IPS DF 6.9 (cell line): ENCODE data around the gene LGSN.
"Not testable (repeated sequence)": the region's sequence is repeated elsewhere in the genome, so short reads cannot be mapped to it uniquely, and the experiment has no call there.

Experiments
- DNase-seq: peaks from one replicate; pipeline ENCODE4 v3.0.0-alpha.2; 2013; ENCODE audit warnings: low read depth, low spot score
- H3K27ac ChIP-seq: one replicate; pipeline ENCODE4 v1.5.1; 2013; ENCODE audit warnings: low read length, control low read depth
- H3K27me3 ChIP-seq: 2 replicates; pipeline ENCODE4 v1.6.1; 2013; ENCODE audit warnings: mild to moderate bottlenecking, low read length; ENCODE audit not compliant: control insufficient read depth, insufficient read depth
- H3K36me3 ChIP-seq: 2 replicates; pipeline ENCODE4 v1.6.1; 2013; ENCODE audit warnings: low read length; ENCODE audit not compliant: control insufficient read depth, insufficient read depth
- H3K4me1 ChIP-seq: 2 replicates; pipeline ENCODE4 v1.6.1; 2013; ENCODE audit warnings: low read length; ENCODE audit not compliant: control insufficient read depth, insufficient read depth
- H3K4me3 ChIP-seq: 2 replicates; pipeline ENCODE4 v1.5.1; 2013; ENCODE audit warnings: mild to moderate bottlenecking, low read length
- H3K9me3 ChIP-seq: 2 replicates; pipeline ENCODE4 v1.6.1; 2013; ENCODE audit warnings: low read length, inconsistent platforms; ENCODE audit not compliant: control insufficient read depth, insufficient read depth
- WGBS: extraction: QIAGEN DNeasy Blood & Tissue Kit; methylation state at CpG from one replicate; pipeline ENCODE4 v1.1.7; 2013; ENCODE audit warnings: mixed read lengths, missing lambda C conversion rate; ENCODE audit not compliant: insufficient read length, insufficient coverage; 5-methylcytosine and 5-hydroxymethylcytosine counted together

Gene LGSN

DNA sequence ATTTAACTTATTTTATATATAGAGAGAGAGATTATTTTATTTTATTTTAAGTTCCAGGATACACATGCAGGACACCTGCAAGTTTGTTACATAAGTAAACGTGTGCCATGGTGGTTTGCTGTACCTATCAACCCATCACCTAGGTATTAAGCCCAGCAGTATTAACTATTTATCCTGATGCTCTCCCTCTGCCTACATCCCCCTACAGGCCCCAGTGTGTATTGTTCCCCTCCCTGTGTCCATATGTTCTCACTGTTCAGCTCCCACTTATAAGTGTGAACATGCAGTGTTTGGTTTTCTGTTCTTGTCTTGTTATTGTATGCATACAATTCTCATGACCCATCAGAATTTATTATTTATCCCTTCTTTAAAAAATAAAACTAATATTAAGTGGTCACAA, 73.9 kb downstream of the LGSN start:
- H3K4me3 ChIP-seq, result no peak overlapping the region
- DNase-seq, result no peak
- no CpG with 5 or more reads among the region's 1 CpG for WGBS

GRCh38 chr6:63245420-63245819, 74.4 kb downstream of the LGSN start:
- Histone ChIP-seq H3K4me3 (no peak overlapping the region), H3K36me3 (no peaks in the 10 kb centered on the region), H3K27ac (no peak overlapping the region), H3K9me3 (no peaks in the 10 kb centered on the region), H3K4me1 (no peaks in the 10 kb centered on the region), H3K27me3 (no peaks in the 10 kb centered on the region)
- no CpG with 5 or more reads among the region's 2 CpGs for WGBS
- no peak for DNase-seq

More for the DNA sequence above, 73.9 kb downstream of the LGSN start:
- Histone ChIP-seq H3K27me3 (no peaks in the 10 kb centered on the region), H3K27ac (no peak overlapping the region), H3K4me1 (no peaks in the 10 kb centered on the region), H3K9me3 (no peaks in the 10 kb centered on the region), H3K36me3 (no peaks in the 10 kb centered on the region)

DNA sequence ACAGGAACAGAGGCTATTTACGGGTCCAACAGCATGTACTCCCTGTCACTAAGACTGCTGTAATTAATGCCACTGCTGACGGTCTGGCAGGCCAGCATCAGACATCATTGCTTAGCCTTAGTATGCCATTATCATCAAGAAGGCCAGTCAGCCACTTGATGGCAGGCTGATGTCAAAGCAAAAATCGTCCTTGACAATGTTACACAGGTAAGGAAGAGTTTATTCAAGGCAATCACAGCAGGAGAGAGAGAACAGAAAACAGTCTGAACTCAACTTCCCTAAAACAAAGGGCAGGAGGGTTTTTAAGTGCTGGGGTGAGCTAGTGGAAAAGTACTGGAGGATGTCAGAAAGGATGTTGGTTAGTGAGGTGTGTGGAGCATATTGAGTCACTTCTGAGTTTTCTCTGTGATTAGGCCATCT, 83.4 kb downstream of the LGSN start:
- no peak overlapping the region for H3K27ac ChIP-seq
- no peaks in the 10 kb centered on the region for H3K36me3 ChIP-seq
- DNase-seq, result peak; percentile 25
- WGBS, result no CpG with 5 or more reads among the region's 3 CpGs
- H3K4me3 ChIP-seq, result no peak overlapping the region
- peaks cover 2% of the 10 kb centered on the region; the same call in 1 of the 2 replicates for H3K4me1 ChIP-seq
- H3K27me3 ChIP-seq, result peaks cover 3% of the 10 kb centered on the region; the same call in 1 of the 2 replicates
- no peaks in the 10 kb centered on the region for H3K9me3 ChIP-seq

- DNase-seq, H3K9me3 ChIP-seq, H3K4me3 ChIP-seq, H3K27me3 ChIP-seq, H3K27ac ChIP-seq, H3K36me3 ChIP-seq, H3K4me1 ChIP-seq: not testable (repeated sequence)
- WGBS, result no CpG with 5 or more reads among the region's 12 CpGs
Observed at GRCh38 chr6:63230511-63230910, 89.3 kb downstream of the LGSN start.

GRCh38 chr6:63230027-63230426, 89.8 kb downstream of the LGSN start:
- no CpG with 5 or more reads among the region's 13 CpGs for WGBS
- H3K27ac ChIP-seq, H3K4me1 ChIP-seq, DNase-seq, H3K4me3 ChIP-seq, H3K36me3 ChIP-seq, H3K9me3 ChIP-seq, H3K27me3 ChIP-seq: not testable (repeated sequence)

GRCh38 chr6:63227928-63228894, 91.6 kb downstream of the LGSN start:
- DNase-seq, H3K4me3 ChIP-seq, H3K4me1 ChIP-seq, H3K27ac ChIP-seq, H3K36me3 ChIP-seq, H3K9me3 ChIP-seq, H3K27me3 ChIP-seq: not testable (repeated sequence)
- no CpG with 5 or more reads among the region's 32 CpGs for WGBS

DNA sequence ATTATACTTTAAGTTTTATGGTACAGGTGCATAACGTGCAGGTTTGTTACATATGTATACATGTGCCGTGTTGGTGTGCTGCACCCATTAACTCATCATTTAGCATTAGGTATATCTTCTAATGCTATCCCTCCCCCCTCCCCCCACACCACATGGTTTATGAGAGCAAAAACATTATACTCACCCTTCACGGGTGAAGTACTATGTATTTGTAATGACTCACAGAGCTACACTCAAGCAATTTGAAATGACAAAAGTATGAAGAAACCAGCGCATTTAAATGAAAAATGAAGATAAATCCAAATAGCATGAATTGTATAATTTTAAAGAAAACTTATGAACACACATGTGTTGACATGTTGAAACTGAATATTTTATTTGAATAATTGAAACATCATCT, 93.8 kb downstream of the LGSN start:
- not testable (repeated sequence) for H3K9me3 ChIP-seq, H3K36me3 ChIP-seq, DNase-seq, H3K27ac ChIP-seq, H3K4me1 ChIP-seq, H3K4me3 ChIP-seq, H3K27me3 ChIP-seq
- no CpG with 5 or more reads among the region's 4 CpGs for WGBS
